CD4-positive, alpha-beta T cell treated with Interleukin-6 at 100 ng/mL for 8 hours (primary cell): ENCODE data around the gene CMTM8.
A peak's percentile ranks its signal among the peaks of the same experiment; 100 is the strongest.

Experiments
- DNase-seq: peaks from one replicate; pipeline ENCODE4 v3.0.0-alpha.2; 2020; ENCODE audit warnings: mixed read lengths, low spot score

The CMTM8 gene

GRCh38 chr3:32229565-32229964 is 8.9 kb upstream of the CMTM8 start:
- DNase-seq, result no peak

DNA sequence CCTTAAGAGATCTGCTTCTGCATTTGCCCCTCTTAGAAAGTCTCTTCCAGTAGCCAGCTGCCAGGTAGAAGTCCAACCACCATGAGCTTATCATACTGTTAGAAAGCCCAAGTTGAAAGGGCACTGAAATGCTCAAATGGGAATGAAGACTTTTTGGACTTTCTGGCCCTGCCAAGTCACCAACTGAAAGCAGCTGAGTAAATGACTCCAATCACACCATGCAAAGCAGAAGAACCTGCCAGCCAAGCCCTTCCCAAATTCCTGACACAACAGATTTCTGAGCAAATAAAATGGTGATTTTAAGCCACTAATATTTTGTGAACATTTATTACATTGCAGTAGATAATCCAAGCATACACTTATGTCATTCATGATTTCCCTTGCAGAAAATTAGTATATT is 2.1 kb upstream of the CMTM8 start:
- no peak for DNase-seq

GRCh38 chr3:32237670-32238452 is 619 bp upstream of the CMTM8 start:
- no peak for DNase-seq

- DNase-seq, result no peak
Observed at GRCh38 chr3:32239307-32240158, 1.1 kb downstream of the CMTM8 start.

DNA sequence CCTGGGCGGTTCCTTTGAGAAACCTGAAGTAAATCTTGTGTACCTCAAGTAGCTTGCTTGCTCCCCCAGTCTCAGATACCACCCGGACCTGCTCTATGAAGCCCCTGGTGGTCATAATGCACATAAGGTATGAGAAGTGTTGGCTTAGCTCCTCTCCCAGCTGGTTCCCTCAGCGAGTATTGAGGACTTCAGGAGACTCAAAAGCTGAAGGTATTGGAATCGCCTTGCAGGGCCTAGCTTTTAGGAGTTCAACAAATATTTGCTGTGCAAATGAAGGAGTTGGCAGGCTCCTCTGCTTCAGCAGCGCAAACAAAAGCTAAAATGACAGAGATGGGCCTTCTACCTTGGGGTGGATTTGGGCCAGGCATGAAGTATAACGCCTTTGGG is 1.7 kb downstream of the CMTM8 start:
- peak; percentile 63 for DNase-seq

DNA sequence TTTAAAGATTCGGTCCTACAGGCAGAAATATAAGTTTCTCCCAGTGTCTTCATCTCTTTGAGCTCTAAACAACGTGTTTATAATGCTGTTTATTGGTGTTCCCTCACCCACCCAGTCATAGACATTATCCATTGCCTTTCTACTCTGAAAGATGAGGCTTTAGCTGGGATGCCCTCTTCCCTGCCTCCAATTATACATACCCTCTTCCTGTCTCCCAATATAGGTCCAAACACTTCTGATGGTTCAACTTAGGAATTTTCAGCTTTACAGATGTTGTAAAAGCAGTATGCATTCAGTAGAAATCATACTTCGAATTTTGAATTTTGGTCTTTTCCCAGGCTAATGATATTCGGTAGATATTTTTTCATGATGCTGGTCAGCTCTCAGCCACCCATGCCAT is 2.6 kb downstream of the CMTM8 start:
- DNase-seq, result no peak

DNA sequence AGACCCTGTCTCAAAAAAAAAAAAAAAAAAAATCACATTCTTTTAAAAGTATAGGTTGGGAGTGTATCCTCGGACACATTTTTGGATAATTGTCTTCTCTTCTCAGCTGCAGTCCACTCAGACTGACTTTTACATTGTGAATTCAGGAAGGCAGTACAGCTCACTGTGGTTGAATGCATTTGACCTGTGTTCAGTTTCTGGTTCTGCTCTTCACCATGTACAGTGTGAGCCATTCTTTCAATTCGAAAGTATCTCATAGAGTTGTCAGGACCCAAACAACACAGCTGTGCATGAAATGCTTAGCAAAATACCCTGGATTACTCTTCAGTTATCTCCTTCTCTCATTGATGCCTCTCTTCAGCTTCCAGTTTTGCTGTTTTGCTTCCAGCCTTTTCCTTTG is 5.0 kb downstream of the CMTM8 start:
- DNase-seq, result no peak

DNA sequence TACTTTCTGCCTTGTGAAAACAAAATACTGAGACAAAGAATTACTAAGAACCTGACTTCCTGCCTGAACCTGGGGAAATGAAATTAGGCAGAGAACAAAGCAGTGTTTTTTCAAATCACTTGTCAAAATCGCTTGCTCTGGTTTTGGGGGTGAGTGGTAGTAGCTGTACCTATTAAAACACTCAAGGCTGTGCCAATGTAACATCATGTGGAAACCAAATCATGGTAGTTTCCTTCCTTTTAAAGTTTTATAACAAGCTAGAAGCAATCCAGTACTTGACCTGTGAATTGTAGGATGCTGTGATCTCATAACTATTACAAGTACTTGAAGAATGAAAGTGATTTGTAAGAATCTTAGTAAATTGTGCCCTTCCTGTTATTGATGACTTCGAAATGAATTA is 6.7 kb downstream of the CMTM8 start:
- DNase-seq, result peak; percentile 41

DNA sequence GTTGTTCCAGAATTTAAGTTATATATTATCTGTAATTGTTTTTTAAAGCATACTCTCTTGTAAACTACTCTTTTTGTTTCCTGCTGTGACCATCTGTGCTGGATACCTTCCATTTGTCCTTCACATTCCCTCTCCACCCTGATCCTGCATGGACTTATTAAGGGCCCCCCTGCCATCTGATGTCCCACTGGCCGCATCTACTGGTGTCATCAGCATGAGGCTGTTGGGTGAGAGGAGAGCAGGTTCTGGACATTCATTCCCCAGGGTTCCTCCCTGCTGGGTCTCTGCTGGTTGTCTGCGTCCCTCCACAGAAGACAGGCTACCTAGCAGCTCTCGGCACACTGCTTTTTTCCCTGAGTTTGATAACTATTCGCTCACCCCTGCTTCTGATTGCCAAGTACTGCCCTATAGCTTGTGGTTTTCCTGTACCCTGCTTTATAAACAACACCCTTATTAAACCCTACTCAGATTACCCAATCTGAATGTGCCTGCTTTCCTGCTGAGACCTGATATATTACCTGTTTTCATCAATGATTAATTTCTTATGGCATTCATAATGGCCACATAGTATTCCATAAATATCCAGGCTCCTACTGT is 7.7 kb downstream of the CMTM8 start:
- no peak for DNase-seq

GRCh38 chr3:32249184-32249782 is 10.8 kb downstream of the CMTM8 start:
- no peak for DNase-seq

DNA sequence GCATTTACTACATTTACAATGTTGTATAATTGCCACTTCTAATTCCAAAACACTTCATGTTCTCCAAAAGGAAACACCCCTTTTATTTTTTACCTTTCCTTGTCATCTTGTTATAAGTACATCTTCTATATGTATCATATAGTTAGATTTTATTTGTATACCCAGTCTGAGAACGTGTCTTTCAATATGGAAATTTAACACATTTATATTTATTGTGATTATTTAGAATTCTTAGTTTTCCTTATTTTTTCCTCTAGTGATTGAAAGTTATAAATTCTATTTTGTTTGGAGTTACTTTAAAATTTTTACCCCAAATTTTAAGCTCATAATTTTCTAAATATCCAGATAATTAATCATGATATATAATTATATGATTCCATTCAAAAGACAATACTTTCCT is 15.8 kb downstream of the CMTM8 start:
- no peak for DNase-seq

- DNase-seq, result no peak
Observed at GRCh38 chr3:32255345-32255744, 16.9 kb downstream of the CMTM8 start.

- no peak for DNase-seq
Observed at GRCh38 chr3:32256206-32256605, 17.7 kb downstream of the CMTM8 start.

DNA sequence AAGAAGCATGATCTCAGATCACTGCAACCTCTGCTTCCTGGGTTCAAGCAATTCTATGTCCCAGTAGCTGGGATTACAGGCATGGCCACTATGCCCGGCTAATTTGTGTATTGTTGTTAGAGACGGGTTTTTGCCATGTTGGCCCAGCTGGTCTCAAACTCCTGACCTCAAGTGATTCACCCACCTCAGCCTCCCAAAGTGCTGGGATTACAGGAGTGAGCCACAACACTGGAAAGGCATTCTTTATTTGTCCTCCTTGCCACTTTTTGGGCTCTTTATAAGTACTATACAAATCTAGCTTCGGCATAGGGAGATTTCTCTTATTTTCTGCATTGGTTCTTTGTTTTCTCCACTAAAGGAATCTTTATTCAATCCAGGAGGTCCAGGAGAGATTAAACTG is 18.6 kb downstream of the CMTM8 start:
- no peak for DNase-seq

- peak; percentile 6 for DNase-seq
Observed at GRCh38 chr3:32257641-32258438, 19.4 kb downstream of the CMTM8 start.

- DNase-seq, result no peak
Observed at GRCh38 chr3:32258869-32259268, 20.4 kb downstream of the CMTM8 start.

- DNase-seq, result no peak
Observed at GRCh38 chr3:32261545-32261944, 23.1 kb downstream of the CMTM8 start.

- DNase-seq, result no peak
Observed at GRCh38 chr3:32262201-32262600, 23.7 kb downstream of the CMTM8 start.

GRCh38 chr3:32274306-32274705 is 35.8 kb downstream of the CMTM8 start:
- no peak for DNase-seq

GRCh38 chr3:32275506-32275905 is 37.0 kb downstream of the CMTM8 start:
- no peak for DNase-seq

- no peak for DNase-seq
Observed at GRCh38 chr3:32276279-32276841, 37.9 kb downstream of the CMTM8 start.
